Ovary (tissue), 9 donors: Measurements from ENCODE around the gene H2AZ2. TPM values are rescaled to one million over a fixed set of nuclear protein-coding genes. Genes with fewer than 3 reads are reported as not detected.
A peak's percentile ranks its signal among the peaks of the same experiment; 100 is the strongest.

Source experiments
- DNase-seq, 5 donors: peaks; one replicate each; pipeline ENCODE4 v3.0.0-alpha.2; 2019 to 2020
- H3K27ac ChIP-seq, 2 donors: fragments of 200-600 bp; one replicate each; pipeline versions ENCODE4 v1.5.1 to v1.8.0; 2019 to 2022
- H3K27me3 ChIP-seq: fragments of 200-600 bp; one replicate; pipeline ENCODE4 v1.8.0; 2022
- H3K36me3 ChIP-seq: fragments of 200-600 bp; sonication (generic); one replicate; pipeline ENCODE4 v1.5.1; 2019
- H3K4me1 ChIP-seq: one replicate; pipeline ENCODE4 v1.8.1; 2013; ENCODE audit warnings: mild to moderate bottlenecking, moderate library complexity; ENCODE audit not compliant: insufficient read depth
- H3K4me3 ChIP-seq: fragments of 200-600 bp; sonication (generic); one replicate; pipeline ENCODE4 v1.5.1; 2017
- H3K9me3 ChIP-seq, 2 donors: fragments of 200-600 bp in 1 of 2; sonication (generic) in 1 of 2; one replicate each; pipeline versions ENCODE4 v1.5.1 to v1.8.1; 2013 to 2019; ENCODE audit warnings: mild to moderate bottlenecking in 1 of 2, moderate library complexity in 1 of 2
- EP300 ChIP-seq: sonication (generic); formaldehyde crosslinking; IDR thresholded peaks from one replicate; pipeline ENCODE4 v1.6.1; 2017; ENCODE audit warnings: antibody characterized with exemption
- POLR2A ChIP-seq: fragments of 450-650 bp; IDR thresholded peaks from one replicate; pipeline ENCODE4 v1.6.1; 2017; ENCODE audit warnings: antibody characterized with exemption, mild to moderate bottlenecking, moderate library complexity
- WGBS, 3 donors: extraction: QIAGEN DNeasy Blood & Tissue Kit in 1 of 3; methylation state at CpG; one replicate each; pipeline versions ENCODE4 v1.1.5 to v1.1.7; 2013 to 2017; 5-methylcytosine and 5-hydroxymethylcytosine counted together
- intact Hi-C, 4 donors: fragments of 100-400 bp; cut with DNase I; formaldehyde crosslinking; loops; one replicate each; pipeline versions ENCODE4 v1.11.0 to v1.15.1; 2022 to 2023
- polyA plus RNA-seq, 2 donors: library from polyadenylated mRNA; stranded (reverse); fragments of 200-250 nt in 1 of 2; fragments of 350-450 nt in 1 of 2; fragmentation: Illumina TruSeq in 1 of 2; extraction: RNeasy Lipid Tissue Mini Kit (QIAGEN cat#74804) in 1 of 2; gene quantifications; one replicate each; pipeline ENCODE4 v1.2.3, GENCODE V29; 2013 to 2014
- total RNA-seq, 7 donors: library from RNA; depleted of rRNA in 2 of 7; stranded (reverse); fragments of >200 nt in 2 of 7; fragmentation: NEBNext Ultra II Directional in 3 of 7; extraction: Animal tissue kit (Norgen Biotek cat#: 25700) in 3 of 7; gene quantifications; one replicate each; pipeline versions ENCODE4 v1.1.0 to v1.2.4, GENCODE V29; 2016 to 2023
- TF ChIP-seq, protein P1 (sequence below), 3 donors: fragments of 450-650 bp in 2 of 3; fragments of 200-600 bp in 1 of 3; IDR thresholded peaks; one replicate each; pipeline versions ENCODE4 v1.5.1 to v1.8.0; 2016 to 2022; ENCODE audit warnings: antibody characterized with exemption in 3 of 3, mild to moderate bottlenecking in 1 of 3
- donor health status: DM: no; HTN: no; CAD: no; lungs with moderate emphysema.
- donor health status: DM: no; HTN: no; CAD: no.
- donor health status: Bipolar disorder and iron deficiency.
- donor health status: DM: yes; HTN: yes; CAD: no.
- donor health status: DM: no; HTN: no; CAD: no.
- donor health status: DM: yes; HTN: yes; CAD: no.

The H2AZ2 gene
- total and polyA plus RNA-seq, 9 donors, result 70.7 to 154 (median 119) TPM

DNA sequence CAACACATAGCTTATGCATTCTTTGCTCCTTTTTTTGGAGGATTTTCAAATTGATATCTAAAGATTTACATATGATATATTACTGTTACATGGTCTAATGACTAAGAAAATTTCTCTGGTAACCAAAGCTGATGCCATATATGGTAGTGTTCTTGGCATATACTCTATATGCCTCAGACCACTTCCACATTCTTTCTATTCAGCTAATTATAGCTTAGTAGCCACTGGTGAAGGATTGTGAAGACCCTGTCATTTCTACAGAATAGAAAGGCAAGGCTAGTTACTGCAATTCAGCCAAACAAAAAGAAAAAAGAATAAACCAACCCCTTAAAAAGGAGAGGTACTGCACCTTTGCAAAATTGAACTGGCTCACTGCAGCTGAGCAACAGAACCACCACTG lies 33.7 kb upstream of the H2AZ2 start:
- no peaks in the 10 kb centered on the region for H3K27me3 ChIP-seq
- no peak for DNase-seq
- peak overlapping the region; percentile 21 for H3K4me3 ChIP-seq
- intact Hi-C loops, result loop anchor here in 1 of 4 donors (10.0 kb wide), 2 partner anchors 103 to 233 kb away; partner anchors contain the start of gene TBRG4
- TF ChIP-seq, protein P1, sequence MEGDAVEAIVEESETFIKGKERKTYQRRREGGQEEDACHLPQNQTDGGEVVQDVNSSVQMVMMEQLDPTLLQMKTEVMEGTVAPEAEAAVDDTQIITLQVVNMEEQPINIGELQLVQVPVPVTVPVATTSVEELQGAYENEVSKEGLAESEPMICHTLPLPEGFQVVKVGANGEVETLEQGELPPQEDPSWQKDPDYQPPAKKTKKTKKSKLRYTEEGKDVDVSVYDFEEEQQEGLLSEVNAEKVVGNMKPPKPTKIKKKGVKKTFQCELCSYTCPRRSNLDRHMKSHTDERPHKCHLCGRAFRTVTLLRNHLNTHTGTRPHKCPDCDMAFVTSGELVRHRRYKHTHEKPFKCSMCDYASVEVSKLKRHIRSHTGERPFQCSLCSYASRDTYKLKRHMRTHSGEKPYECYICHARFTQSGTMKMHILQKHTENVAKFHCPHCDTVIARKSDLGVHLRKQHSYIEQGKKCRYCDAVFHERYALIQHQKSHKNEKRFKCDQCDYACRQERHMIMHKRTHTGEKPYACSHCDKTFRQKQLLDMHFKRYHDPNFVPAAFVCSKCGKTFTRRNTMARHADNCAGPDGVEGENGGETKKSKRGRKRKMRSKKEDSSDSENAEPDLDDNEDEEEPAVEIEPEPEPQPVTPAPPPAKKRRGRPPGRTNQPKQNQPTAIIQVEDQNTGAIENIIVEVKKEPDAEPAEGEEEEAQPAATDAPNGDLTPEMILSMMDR (IDR thresholded peaks at IDR 0.05), result no peak
- no peak for TF ChIP-seq POLR2A
- TF ChIP-seq EP300, result no peak
- no peaks in the 10 kb centered on the region for H3K9me3 ChIP-seq
- no peaks in the 10 kb centered on the region for H3K36me3 ChIP-seq
- H3K27ac ChIP-seq, result no peak overlapping the region
- H3K4me1 ChIP-seq, result peaks cover 14% of the 10 kb centered on the region

DNA sequence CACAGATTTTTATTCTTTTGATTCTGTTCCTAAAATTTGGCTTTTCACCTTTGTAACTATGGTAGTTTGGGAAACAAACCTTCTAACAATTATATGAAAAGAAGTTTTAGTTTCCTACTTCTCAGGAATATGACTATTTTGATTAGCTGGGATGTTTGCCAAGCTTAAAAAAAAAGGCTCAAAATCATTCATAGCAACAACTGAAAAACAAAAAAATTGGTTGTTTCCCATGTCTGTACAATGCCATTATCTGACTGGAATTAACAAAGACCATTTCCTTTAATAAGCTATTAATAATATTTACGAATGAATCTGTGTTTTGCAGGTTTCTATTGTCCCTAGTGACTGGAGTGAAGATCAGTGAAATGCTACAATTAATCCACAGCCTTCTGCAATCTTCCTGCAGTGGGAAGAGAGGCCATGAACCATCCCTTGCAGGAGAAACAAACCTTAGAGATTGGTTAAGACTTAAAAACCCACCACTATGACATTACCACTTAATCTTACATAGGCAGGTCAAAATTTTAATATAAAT lies 33.2 kb upstream of the H2AZ2 start:
- no peaks in the 10 kb centered on the region for H3K9me3 ChIP-seq
- 56 to 67% (median 57%) methylated on average over 1 of the region's 1 CpG for WGBS, 3 donors
- intact Hi-C loops, result loop anchor here in 1 of 4 donors (10.0 kb wide), 2 partner anchors 104 to 234 kb away; partner anchors contain the start of gene TBRG4
- DNase-seq, result no peak
- H3K4me1 ChIP-seq, result peaks cover 14% of the 10 kb centered on the region
- H3K36me3 ChIP-seq, result no peaks in the 10 kb centered on the region
- H3K27me3 ChIP-seq, result no peaks in the 10 kb centered on the region
- TF ChIP-seq EP300 (no peak), POLR2A (no peak)
- TF ChIP-seq, protein P1 (IDR thresholded peaks at IDR 0.05), result no peak
- H3K4me3 ChIP-seq, result peak overlapping the region; percentile 21
- H3K27ac ChIP-seq, result no peak overlapping the region

DNA sequence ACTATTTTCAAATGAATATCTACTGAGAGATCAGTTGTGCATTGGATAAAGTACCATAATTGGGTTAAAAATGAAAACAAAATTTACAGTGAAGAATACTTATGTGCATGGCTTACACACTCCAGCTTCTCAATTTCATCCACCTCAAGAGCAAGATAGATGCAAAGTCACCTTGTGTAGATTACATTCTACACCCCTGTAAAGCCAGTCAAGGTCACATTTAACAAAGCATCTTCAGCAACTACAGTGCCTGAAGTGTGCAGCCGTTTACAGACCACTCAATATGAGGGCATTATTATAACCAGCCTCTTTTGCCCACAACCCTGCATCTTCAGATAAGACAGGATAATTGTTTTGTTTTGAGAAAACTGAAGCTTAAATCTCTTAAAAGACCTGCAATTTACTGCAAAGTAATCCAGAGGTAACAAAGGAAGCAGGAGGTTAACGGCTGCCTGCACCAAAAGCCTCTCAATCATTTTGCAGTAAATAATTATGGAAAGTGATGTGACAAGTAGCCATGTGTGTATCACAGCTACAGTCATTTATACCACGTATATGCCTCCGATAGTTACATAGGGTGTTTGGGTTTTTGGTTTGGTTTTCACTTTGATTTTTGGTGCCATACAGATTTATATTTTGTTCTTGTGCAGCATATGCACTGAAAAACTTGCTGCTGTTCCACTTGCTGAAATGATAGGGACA lies 32.6 kb upstream of the H2AZ2 start:
- no peak for DNase-seq
- no peaks in the 10 kb centered on the region for H3K9me3 ChIP-seq
- H3K4me1 ChIP-seq, result peaks cover 11% of the 10 kb centered on the region
- no peak overlapping the region for H3K27ac ChIP-seq
- H3K4me3 ChIP-seq, result peak overlapping the region; percentile 21
- 60 to 68% (median 68%) methylated on average over 4 of the region's 4 CpGs for WGBS, 3 donors
- no peaks in the 10 kb centered on the region for H3K36me3 ChIP-seq
- intact Hi-C loops, result loop anchor here in 1 of 4 donors (10.0 kb wide), 2 partner anchors 104 to 234 kb away; partner anchors contain the start of gene TBRG4
- TF ChIP-seq EP300 (no peak), POLR2A (no peak)
- TF ChIP-seq, protein P1 (IDR thresholded peaks at IDR 0.05), result no peak
- no peaks in the 10 kb centered on the region for H3K27me3 ChIP-seq

DNA sequence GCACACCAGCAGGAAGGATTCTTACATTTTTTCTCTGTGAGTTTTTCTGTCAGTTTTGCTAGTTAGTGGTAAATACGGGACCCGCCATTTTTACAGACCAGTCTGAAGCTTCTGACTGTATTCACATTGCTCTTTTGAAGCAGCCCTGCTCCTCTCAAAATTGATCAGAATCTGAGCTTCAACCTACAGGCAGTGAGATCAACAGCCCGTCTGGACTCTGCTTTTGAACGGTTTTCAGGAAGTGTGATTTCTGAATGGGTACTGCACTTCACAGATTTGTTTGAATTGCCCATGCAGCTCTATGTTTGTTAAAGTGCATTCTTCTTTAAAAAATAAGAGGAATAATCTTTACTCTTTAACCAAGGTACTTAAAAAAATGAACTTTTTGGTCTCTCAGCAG lies 28.5 kb upstream of the H2AZ2 start:
- H3K4me1 ChIP-seq, result no peaks in the 10 kb centered on the region
- 84 to 89% (median 87%) methylated on average over 4 of the region's 4 CpGs for WGBS, 3 donors
- intact Hi-C loops, result no loop called here
- no peaks in the 10 kb centered on the region for H3K36me3 ChIP-seq
- no peak for DNase-seq
- no peaks in the 10 kb centered on the region for H3K27me3 ChIP-seq
- TF ChIP-seq EP300 (no peak), POLR2A (no peak)
- TF ChIP-seq, protein P1 (IDR thresholded peaks at IDR 0.05), result no peak
- H3K4me3 ChIP-seq, result no peak overlapping the region
- H3K27ac ChIP-seq, result no peak overlapping the region
- no peaks in the 10 kb centered on the region for H3K9me3 ChIP-seq
